Fibroblast of peridontal ligament (primary cell): ENCODE measurements around the gene TCERG1L.
"Not testable (repeated sequence)": the region's sequence is repeated elsewhere in the genome, so short reads cannot be mapped to it uniquely, and the experiment has no call there.

Experiments used
- DNase-seq: peaks from one replicate; pipeline ENCODE4 v3.0.0-alpha.2; 2010; ENCODE audit errors: extremely low read depth

TCERG1L gene

GRCh38 chr10:131086511-131086910 is 225.0 kb downstream of the TCERG1L start:
- DNase-seq = no peak

- no peak for DNase-seq
Observed at GRCh38 chr10:131086094-131086493, 225.4 kb downstream of the TCERG1L start.

- DNase-seq = no peak
Observed at GRCh38 chr10:131085091-131085860, 226.2 kb downstream of the TCERG1L start.

GRCh38 chr10:131084791-131085090 is 226.8 kb downstream of the TCERG1L start:
- no peak for DNase-seq

- DNase-seq = no peak
Observed at GRCh38 chr10:131083915-131084790, 227.4 kb downstream of the TCERG1L start.

GRCh38 chr10:131082991-131083481 is 228.5 kb downstream of the TCERG1L start:
- DNase-seq = no peak

- DNase-seq = no peak
Observed at GRCh38 chr10:131082201-131082850, 229.2 kb downstream of the TCERG1L start.

GRCh38 chr10:131081786-131082185 is 229.7 kb downstream of the TCERG1L start:
- no peak for DNase-seq

GRCh38 chr10:131081376-131081775 is 230.1 kb downstream of the TCERG1L start:
- no peak for DNase-seq

GRCh38 chr10:131080571-131080970 is 230.9 kb downstream of the TCERG1L start:
- DNase-seq = no peak

GRCh38 chr10:131079314-131079713 is 232.2 kb downstream of the TCERG1L start:
- DNase-seq = no peak

GRCh38 chr10:131078882-131079280 is 232.6 kb downstream of the TCERG1L start:
- not testable (repeated sequence) for DNase-seq

GRCh38 chr10:131078131-131078881 is 233.2 kb downstream of the TCERG1L start:
- DNase-seq = no peak

GRCh38 chr10:131077724-131078123 is 233.8 kb downstream of the TCERG1L start:
- no peak for DNase-seq

GRCh38 chr10:131077031-131077430 is 234.5 kb downstream of the TCERG1L start:
- no peak for DNase-seq

- DNase-seq = no peak
Observed at GRCh38 chr10:131076356-131076755, 235.2 kb downstream of the TCERG1L start.

- DNase-seq = no peak
Observed at GRCh38 chr10:131075218-131075770, 236.2 kb downstream of the TCERG1L start.

GRCh38 chr10:131074682-131075081 is 236.8 kb downstream of the TCERG1L start:
- no peak for DNase-seq

- DNase-seq = no peak
Observed at GRCh38 chr10:131073469-131074035, 238.0 kb downstream of the TCERG1L start.

- DNase-seq = no peak
Observed at GRCh38 chr10:131072651-131073468, 238.7 kb downstream of the TCERG1L start.
